Amygdala (tissue), 56 donors: ENCODE results near the gene TP53AIP1.

ENCODE experiments used
- DNase-seq, 56 donors: peaks; one replicate each; lab custom pipeline; 2025; lab: John Stamatoyannopoulos, UW

Gene TP53AIP1

DNA sequence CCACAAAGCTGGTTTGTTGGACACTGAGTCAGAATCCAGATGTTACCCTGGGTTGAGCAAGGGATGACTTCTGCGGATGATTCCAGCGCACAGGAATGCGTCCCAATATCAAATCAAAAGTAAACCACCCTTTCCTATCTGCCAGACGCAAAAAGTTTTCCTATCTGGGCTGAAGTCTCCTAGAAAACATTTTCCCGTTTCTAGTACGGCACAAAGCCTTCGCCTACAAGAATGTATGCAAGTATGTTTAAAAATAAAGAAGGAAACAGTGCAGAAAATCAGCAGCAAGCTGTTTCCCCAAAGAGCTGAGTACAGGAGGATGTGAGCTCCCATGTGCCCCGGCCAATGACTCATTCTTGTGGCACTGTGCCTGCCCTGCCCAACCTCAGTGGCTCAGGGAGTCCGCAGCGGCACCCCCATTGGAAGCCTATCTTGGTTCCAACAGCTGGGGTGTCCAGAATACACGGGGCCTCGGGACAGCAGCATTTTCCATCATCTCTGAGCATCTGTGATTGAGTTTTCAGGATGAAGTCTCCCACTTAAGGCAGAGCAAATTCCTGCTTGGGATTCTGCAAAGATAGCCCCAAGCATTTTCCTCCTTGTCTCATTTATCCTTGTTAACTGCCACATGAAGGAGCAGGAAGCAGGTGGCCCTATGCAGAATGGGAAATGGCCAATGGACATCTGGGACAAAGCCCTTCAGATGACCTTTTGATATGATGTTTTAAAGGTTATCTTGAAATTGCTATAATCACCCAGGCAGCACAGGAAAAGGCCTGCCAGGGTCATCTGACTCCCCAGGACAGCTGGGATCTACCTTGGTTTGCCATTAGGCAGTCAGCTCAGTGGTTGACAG lies 34.1 kb downstream of the TP53AIP1 start:
- peak in 15 of 56 donors; percentile 8 to 46 (median 24) for DNase-seq

GRCh38 chr11:128907585-128907984 lies 35.1 kb downstream of the TP53AIP1 start:
- no peak for DNase-seq

DNA sequence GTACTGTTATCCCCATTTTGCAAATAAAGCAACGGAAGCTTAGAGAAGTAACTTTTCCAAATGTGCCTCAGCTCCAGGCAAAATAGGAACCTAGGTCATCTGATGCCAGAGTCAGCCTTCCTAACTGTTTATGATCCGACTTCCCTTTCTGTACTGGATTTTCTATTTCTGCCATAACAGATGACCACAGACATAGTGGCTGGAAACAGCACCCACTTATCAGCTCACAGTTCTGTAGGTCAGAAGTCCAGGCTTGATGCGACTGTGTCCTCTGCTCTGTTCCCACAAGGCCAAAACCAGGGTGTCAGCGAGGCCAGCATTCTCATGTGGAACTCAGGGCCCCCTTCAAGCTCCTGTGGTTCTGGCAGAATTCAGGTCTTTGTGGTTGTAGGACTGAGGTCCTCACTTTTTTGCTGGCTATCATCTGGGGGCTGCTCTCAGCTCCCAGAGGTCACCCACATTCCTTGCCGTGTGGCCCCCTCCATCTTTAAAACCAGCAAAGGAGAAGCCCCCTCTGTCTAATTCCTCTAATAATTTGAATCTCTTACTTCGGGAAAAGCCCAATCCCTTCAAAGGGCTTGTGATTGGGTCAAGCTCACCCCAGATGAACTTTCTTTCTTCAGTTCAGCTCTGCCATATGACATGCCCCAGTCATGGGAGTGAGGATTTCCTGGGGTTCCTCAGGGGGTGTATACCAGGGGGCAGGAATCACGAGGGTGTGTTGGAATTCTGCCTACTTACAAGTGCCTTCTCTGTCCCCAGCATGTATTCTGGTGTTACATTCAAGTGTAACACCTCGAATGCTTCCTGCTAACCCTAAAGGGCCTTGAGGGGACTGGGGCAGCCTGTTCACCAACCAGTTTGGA lies 36.3 kb downstream of the TP53AIP1 start:
- DNase-seq, result peak in 1 of 56 donors; percentile 26

- peak in 4 of 56 donors; percentile 13 to 35 (median 30) for DNase-seq
Measured at GRCh38 chr11:128905345-128906184, 37.1 kb downstream of the TP53AIP1 start.

DNA sequence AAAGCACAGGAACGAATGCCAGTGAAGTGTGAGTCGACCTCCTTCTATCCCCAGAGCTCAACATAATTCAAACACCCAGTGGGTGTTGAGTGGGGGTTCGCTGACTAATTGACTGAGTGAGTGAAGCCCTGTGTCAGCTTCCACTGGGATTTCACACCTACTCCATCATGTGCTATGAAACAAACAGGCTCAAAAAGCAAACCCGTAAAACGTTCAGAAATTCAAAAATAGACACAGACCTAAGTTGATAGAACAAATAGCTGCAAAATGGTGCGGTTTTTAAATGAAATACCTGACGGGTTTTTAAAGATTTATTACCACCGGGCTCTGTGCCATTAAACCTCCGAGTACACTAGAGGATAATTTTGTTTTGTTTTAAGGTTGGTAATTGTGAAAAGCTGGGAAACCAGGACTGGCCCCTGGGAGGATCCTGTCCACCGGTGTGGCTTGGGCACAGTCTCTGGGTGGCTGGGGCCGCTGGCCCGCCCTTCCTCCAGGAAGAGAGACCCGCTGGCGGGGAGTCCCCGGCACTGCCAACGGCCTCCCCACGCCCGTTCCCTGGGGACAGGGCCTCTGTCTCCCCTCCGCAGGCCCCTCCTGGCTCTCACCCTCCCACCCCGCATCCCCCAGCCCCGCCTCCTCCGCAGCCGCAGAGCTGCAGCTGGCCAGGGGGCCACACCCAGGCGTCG lies 37.9 kb downstream of the TP53AIP1 start:
- DNase-seq, result peak in 8 of 56 donors; percentile 12 to 56 (median 24)

GRCh38 chr11:128904303-128904655 lies 38.4 kb downstream of the TP53AIP1 start:
- peak in 1 of 56 donors; percentile 13 for DNase-seq

GRCh38 chr11:128903248-128904061 lies 39.2 kb downstream of the TP53AIP1 start:
- peak in 21 of 56 donors; percentile 7 to 63 (median 22) for DNase-seq

DNA sequence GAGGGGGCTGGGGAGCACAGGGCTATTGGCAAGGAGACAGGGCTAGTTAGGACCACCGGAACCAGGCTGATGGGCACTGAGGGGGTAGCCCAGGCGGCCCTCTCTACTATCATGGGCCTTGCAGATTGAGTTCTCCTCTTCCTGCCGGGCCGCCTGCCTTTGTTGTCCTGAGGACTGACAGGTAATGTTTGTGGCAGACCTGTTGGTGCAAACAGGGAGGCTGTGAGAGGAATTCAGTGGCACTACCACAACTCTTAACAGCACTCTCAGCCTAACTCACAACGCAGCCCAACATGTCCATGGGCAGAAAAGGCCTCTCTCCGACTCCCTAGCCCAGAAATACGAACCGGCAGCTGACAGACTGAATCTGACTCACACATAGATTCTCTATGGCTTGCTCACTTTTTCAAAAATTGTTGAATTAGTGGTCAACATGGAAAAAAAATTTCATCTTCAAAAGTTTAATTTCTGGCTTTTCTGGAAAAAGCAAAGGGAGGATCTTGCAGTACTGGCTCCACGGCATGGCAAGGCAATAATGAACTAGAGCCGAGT lies 40.1 kb downstream of the TP53AIP1 start:
- no peak for DNase-seq

DNA sequence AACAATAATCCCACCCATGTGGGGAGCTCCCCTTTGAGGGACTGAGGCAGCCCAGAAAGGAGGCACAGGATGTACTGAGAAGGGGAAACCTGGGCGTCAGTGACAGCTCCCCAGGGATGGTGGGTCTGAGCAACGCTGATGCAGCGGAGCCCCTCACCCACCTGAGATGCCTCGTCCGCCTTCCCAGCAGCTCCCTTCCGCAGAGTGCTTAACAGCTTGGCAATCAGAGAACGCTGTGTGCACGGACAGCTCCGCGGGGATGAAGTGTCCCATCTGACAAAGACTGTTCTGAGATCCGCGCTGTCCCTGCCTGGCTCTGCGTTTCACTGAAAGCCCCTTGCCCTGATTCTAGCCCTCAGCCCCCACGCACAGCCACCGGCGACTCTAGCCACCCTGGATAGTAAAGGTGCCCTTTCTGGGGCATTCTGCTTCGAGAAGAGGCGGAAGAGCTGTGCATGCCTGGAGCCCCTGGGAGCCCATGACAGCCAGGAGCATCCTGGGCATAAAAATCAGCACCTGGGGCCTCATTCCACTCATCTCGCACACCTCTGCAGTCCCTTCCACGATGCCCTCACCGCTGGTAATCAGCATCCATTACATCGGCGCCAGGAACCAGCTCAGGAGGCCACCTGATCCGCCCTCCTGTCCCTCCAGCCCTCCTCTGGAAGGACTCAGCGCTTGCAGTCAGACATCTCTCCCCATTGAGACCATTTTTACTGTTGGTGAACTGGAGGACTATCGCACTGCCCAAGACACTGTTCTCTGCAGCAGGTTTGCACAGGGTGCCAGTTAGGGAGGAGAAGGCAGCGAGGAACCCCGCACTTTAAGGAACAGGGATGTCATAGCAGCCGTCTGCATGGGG lies 40.8 kb downstream of the TP53AIP1 start:
- no peak for DNase-seq

GRCh38 chr11:128900468-128900867 lies 42.2 kb downstream of the TP53AIP1 start:
- DNase-seq, result peak in 2 of 56 donors; percentile 15 to 39

DNA sequence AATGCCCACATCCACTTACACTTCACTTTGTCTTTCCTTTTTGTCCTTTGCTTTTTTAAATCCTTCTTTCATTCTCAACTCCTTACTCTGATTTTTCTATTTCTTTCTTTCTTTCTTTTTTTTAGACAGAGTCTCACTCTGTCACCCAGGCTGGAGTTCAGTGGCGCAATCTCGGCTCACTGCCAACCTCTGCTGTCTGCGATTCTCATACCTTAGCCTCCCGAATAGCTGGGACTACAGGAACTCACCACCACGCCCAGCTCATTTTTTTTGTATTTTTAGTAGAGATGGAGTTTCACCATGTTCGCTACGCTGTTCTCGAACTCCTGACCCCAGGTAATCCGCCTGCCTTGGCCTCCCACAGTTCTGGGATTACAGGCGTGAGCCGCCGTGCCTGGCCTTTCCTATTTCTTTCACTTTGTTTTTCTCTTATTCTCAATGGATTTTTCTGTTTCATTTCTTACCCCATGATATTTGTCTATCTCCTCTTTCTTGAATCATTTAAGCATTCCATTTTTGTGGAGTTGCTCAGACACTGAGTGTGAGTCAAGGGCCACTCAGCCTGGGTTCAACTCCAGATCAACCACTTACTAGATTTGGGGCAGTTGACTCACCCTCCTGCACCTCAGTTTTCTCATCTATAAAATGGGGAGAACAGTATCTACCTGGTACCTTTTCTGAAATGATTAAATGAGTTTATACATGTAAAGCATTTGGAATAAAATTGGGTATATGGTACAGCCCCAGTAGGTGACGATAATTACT lies 43.9 kb downstream of the TP53AIP1 start:
- no peak for DNase-seq

DNA sequence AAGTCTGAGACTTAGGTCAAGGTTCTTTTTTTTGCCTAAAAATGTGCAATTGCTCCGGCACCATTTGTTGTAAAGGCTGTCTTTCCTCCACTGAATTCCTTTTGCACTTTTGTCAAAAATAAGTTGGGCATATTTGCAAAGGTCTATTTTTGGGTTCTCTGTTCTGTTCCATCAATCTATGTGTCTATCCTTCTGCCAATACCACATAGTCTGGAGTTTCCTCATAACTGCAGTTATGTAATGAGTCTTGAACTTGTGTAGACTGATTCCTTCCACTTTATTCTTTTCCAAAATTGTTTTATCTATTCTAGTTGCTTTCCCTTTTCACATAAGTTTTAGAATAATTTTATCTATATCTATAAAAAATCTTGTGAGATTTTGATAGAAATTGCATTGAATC lies 44.8 kb downstream of the TP53AIP1 start:
- no peak for DNase-seq

DNA sequence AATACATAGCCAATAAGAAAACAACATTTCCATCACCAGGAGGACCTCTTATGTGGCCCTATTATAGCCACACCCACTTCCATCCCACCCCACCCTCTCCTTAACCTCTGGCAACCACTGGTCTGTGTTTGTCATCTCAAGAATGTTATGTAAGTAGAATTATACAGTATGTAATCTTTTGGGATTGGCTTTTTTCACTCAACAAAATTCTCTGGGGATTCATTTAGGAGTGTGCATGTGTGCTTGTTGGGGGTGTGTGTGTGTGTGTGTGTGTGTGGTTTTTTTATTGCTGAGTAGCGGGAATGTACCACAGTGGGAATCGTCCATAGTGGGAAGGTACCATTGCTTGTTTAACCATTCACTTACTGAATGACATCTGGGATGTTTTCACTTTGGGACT lies 46.3 kb downstream of the TP53AIP1 start:
- no peak for DNase-seq

GRCh38 chr11:128895526-128895925 lies 47.1 kb downstream of the TP53AIP1 start:
- DNase-seq, result no peak

DNA sequence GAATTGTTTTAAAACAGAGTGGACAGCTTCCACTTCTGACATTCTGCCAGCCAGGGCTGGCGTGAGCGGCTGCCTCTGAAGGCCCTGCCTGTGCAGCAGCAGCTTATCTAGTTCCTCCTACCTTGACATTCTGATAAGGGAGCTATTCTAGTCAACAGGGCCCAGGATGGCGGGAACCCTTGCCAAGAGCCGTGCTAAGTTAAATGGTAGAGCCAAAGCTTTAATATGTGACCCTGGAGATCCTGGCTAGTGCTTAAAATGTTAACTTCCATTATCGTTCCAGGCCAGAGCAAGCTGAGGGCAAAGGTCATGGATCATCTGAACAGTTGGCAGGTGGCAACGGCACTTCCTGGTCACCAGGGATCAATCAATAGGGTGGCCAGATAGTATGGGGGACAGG lies 48.0 kb downstream of the TP53AIP1 start:
- no peak for DNase-seq

DNA sequence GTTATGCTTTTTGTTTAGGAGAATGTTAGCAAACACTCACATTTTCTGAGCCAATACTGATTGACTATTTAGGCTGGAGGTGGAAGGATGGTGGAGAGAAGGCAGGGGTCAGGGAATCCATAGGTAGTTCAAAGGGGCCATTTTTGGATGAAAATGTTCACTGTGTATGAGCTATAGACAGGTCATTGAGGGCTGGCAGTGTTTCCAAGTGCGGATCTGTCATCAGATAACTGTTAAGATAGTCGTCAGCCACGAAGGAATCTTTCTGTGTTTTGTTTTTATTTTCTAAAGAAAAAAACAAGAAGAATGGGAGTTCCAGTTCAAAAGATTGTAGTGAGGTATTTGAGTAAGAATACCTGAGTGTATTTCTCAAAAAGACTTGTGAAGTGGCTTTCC lies 48.4 kb downstream of the TP53AIP1 start:
- no peak for DNase-seq
